ENCODE measurements around the gene CTBP2. TPM values are rescaled to one million over a fixed set of nuclear protein-coding genes. Genes with fewer than 3 reads are reported as not detected.

The CTBP2 gene
- total and polyA plus RNA-seq, 4 donors, result 32.4 to 85.7 (median 68.7) TPM

DNA sequence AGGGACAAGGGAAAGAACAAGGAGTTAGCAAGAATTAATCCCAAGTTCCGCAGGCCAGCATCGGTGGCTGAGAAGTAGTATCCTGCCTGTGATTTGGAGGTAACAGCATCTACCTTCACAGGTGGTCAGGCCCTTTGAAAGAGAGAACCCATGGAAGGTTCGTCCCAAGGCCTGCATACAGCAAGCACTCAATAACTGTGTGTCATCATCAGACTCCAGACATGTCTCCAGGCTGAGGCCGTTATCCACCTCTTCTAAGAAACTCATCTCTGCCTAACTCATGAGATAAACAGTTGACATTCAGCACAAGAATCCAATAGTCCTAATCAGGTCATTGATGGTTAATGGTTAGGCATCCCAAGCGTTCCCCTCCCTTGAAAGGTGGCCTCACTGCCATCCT lies 45.0 kb downstream of the CTBP2 start:
- WGBS, 2 donors, result 94 to 95% methylated on average over 5 of the region's 5 CpGs

DNA sequence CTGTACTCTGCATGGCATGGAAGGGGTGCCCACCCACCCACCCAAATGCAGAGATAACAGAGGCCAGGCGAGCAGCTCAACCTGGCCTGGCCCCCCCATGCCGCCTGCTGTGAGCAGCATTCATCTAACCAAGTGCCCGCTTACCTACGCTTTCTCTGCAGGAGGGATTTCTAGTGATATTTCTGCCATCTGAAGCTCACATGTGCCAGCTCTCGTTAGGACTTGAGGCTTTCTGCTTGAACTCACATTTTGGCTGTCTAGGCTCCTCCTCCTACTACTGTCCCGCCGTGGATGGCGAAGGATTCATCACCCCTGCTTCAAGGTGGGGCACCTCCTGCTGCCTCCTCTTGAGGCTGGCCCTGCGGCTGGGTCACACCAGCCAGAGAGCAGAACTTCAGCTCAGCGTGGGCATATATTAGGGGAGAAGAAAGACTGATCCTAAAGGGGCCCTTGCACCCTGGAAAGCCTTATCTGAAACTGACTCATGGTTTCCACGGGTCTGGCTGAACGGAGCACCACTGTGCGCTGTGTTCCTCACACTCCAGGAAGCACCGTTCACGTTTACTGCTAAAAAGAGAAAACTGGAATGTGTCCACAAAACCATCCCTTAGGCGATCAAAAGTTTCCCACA lies 45.5 kb downstream of the CTBP2 start:
- WGBS, 2 donors, result 45 to 50% methylated on average over 16 of the region's 16 CpGs
- H3K9me3 ChIP-seq (ENCODE audit: control insufficient read depth, low read length), result no peaks in the 10 kb centered on the region
- H3K36me3 ChIP-seq (ENCODE audit: control insufficient read depth in 1 of 2, insufficient read depth in 2 of 2, low read length in 1 of 2), result no peaks in the 10 kb centered on the region
- H3K4me3 ChIP-seq (ENCODE audit: low read length in 2 of 2), result no peak overlapping the region
- no peak overlapping the region for H3K27ac ChIP-seq (ENCODE audit: low read depth in 1 of 2, low read length in 2 of 2)
- intact Hi-C loops (cut with DNase I), result loop anchor here (5.0 kb wide), 1 partner anchor 37 kb away; no protein-coding TSS in a partner anchor
- H3K4me1 ChIP-seq (ENCODE audit: control insufficient read depth in 1 of 2, insufficient read depth in 2 of 2, low read length in 2 of 2), result peaks cover 3 to 5% of the 10 kb centered on the region in 2 donors
- H3K27me3 ChIP-seq (ENCODE audit: control insufficient read depth in 1 of 2, insufficient read depth in 2 of 2, low read length in 1 of 2), result no peaks in the 10 kb centered on the region
- ATAC-seq (ENCODE audit: low FRiP score) (no peak), DNase-seq (peak in 1 of 2 donors; percentile 51)

More for the DNA sequence above, 45.0 kb downstream of the CTBP2 start:
- intact Hi-C loops (cut with DNase I), result loop anchor here in 1 of 2 donors (5.0 kb wide), 1 partner anchor 37 kb away; no protein-coding TSS in a partner anchor
- H3K27me3 ChIP-seq (ENCODE audit: control insufficient read depth in 1 of 2, insufficient read depth in 2 of 2, low read length in 1 of 2), result no peaks in the 10 kb centered on the region
- DNase-seq (no peak), ATAC-seq (ENCODE audit: low FRiP score) (no peak)
- H3K4me1 ChIP-seq (ENCODE audit: control insufficient read depth in 1 of 2, insufficient read depth in 2 of 2, low read length in 2 of 2), result peaks cover 3 to 7% of the 10 kb centered on the region in 2 donors
- no peak overlapping the region for H3K27ac ChIP-seq (ENCODE audit: low read depth in 1 of 2, low read length in 2 of 2)
- no peaks in the 10 kb centered on the region for H3K36me3 ChIP-seq (ENCODE audit: control insufficient read depth in 1 of 2, insufficient read depth in 2 of 2, low read length in 1 of 2)
- H3K4me3 ChIP-seq (ENCODE audit: low read length in 2 of 2), result no peak overlapping the region
- H3K9me3 ChIP-seq (ENCODE audit: control insufficient read depth, low read length), result no peaks in the 10 kb centered on the region

DNA sequence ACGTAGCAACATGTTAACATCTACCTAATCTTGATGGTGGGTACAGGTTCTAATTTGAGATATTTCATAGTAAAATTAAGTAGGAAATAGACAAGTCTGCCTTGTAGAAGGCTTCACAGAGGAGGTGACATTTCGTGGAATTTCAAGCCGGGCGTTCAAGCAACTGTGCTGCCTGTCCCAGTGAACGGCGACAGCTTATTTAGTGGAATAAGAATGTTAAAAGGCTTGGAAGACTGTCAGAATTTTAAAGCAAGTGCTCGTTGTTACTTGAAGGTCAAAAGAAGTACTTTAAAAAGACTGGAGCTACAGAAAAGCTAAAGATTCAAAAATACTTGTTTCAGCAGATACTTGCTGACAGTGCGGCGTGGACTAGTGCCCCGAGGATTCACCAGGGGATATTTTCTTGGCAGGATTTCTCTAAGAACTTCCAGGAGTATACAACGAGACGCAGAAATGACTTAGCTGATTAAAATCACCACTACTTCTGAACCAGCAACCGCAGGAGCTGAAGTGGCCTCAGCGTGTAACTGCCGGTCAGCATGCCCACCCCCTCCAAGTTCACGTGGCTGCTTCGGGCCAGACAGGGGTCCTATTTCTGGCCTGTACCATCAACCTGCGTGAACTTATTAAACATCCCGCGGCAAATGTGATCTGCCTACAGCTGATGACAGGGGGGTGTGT lies 46.5 kb downstream of the CTBP2 start:
- Histone ChIP-seq H3K36me3 (ENCODE audit: control insufficient read depth in 1 of 2, insufficient read depth in 2 of 2, low read length in 1 of 2) (no peaks in the 10 kb centered on the region), H3K4me3 (ENCODE audit: low read length in 2 of 2) (no peak overlapping the region), H3K4me1 (ENCODE audit: control insufficient read depth in 1 of 2, insufficient read depth in 2 of 2, low read length in 2 of 2) (peaks cover 3 to 5% of the 10 kb centered on the region in 2 donors), H3K27ac (ENCODE audit: low read depth in 1 of 2, low read length in 2 of 2) (no peak overlapping the region), H3K27me3 (ENCODE audit: control insufficient read depth in 1 of 2, insufficient read depth in 2 of 2, low read length in 1 of 2) (no peaks in the 10 kb centered on the region), H3K9me3 (ENCODE audit: control insufficient read depth, low read length) (no peaks in the 10 kb centered on the region)
- 11 to 12% methylated on average over 20 of the region's 20 CpGs for WGBS, 2 donors
- ATAC-seq (ENCODE audit: low FRiP score) (peak; percentile 51), DNase-seq (peak in 1 of 2 donors; percentile 68)
- intact Hi-C loops (cut with DNase I), result loop anchor here in 1 of 2 donors (5.0 kb wide), 1 partner anchor 38 kb away; no protein-coding TSS in a partner anchor

DNA sequence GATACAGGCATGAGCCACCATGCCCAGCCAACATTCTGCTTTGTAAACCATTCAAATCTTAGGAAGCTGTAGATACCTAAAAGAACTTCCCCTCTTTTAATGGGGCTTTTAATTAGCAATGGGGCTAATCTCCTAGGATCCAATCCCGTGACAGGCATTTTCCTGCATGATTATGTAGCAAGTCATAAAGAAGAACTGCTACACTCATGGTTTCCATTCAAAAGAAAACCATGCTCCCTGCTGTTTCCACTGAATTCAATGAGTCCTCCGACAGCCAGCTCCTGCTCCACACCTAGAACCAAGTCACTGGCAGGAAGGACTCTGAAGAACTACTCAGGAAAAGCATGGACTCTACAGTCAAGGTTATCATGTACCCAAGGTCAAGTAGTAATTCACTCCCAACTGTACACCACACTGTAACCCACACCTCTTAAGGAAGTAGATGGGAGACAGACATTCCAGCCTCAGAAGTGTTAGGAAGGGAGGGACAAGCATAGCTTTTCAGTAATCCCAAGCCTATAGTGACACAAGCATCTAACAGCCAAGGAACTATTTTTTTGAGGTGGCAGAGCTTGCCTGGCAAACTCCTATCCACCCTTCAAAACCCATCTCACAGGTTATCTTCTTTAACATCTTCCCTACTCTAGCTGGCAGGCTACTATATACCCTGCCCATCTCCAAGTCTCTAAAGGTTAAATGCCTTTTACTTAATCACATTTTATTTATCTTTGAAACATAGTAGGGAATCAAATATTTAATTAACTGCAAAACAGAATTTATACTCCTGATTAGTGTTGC lies 47.5 kb downstream of the CTBP2 start:
- intact Hi-C loops (cut with DNase I), result loop anchor here in 1 of 2 donors (5.0 kb wide), 1 partner anchor 39 kb away; no protein-coding TSS in a partner anchor
- DNase-seq (peak in 1 of 2 donors; percentile 12), ATAC-seq (ENCODE audit: low FRiP score) (no peak)
- Histone ChIP-seq H3K4me1 (ENCODE audit: control insufficient read depth in 1 of 2, insufficient read depth in 2 of 2, low read length in 2 of 2) (no peaks in the 10 kb centered on the region), H3K4me3 (ENCODE audit: low read length in 2 of 2) (no peak overlapping the region), H3K9me3 (ENCODE audit: control insufficient read depth, low read length) (no peaks in the 10 kb centered on the region), H3K27ac (ENCODE audit: low read depth in 1 of 2, low read length in 2 of 2) (no peak overlapping the region), H3K27me3 (ENCODE audit: control insufficient read depth in 1 of 2, insufficient read depth in 2 of 2, low read length in 1 of 2) (no peaks in the 10 kb centered on the region), H3K36me3 (ENCODE audit: control insufficient read depth in 1 of 2, insufficient read depth in 2 of 2, low read length in 1 of 2) (peaks cover 0 to 2% of the 10 kb centered on the region in 2 donors)
- WGBS, 2 donors, result 91% methylated on average over 2 of the region's 2 CpGs

DNA sequence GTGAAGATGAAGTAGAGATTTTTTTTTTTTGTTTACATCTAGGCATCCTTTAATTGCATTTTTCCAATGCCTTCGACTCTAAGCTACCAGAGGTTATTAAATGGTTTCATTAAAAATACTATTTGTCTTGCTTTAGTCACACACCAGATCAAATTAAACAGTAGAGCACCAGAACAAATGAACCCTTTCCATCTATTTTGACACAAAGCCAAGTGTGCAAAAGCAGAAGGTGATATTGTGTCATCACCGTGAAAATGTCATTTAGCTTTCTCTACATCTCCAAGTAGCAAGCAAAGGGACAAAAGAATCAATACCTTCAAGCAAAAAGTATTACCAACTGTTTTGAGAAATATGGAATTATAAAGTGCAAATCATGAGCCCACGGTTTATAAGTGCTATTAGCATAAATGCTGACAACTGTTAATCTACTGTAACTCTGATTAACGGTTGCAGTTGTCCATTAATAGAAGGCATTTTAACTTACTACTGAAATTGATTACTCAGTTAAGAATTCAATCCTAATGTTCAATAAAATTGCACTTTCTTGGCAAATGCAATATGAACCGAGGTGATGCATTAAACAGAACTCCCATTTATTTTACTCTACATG lies 49.1 kb downstream of the CTBP2 start:
- DNase-seq (no peak), ATAC-seq (ENCODE audit: low FRiP score) (no peak)
- Histone ChIP-seq H3K27me3 (ENCODE audit: control insufficient read depth in 1 of 2, insufficient read depth in 2 of 2, low read length in 1 of 2) (no peaks in the 10 kb centered on the region), H3K36me3 (ENCODE audit: control insufficient read depth in 1 of 2, insufficient read depth in 2 of 2, low read length in 1 of 2) (peaks cover 0 to 2% of the 10 kb centered on the region in 2 donors), H3K4me1 (ENCODE audit: control insufficient read depth in 1 of 2, insufficient read depth in 2 of 2, low read length in 2 of 2) (no peaks in the 10 kb centered on the region), H3K4me3 (ENCODE audit: low read length in 2 of 2) (no peak overlapping the region), H3K9me3 (ENCODE audit: control insufficient read depth, low read length) (no peaks in the 10 kb centered on the region), H3K27ac (ENCODE audit: low read depth in 1 of 2, low read length in 2 of 2) (no peak overlapping the region)
- WGBS, 2 donors, result 75 to 79% methylated on average over 5 of the region's 5 CpGs
- intact Hi-C loops (cut with DNase I), result loop anchor here in 1 of 2 donors (5.0 kb wide), 1 partner anchor 41 kb away; no protein-coding TSS in a partner anchor

DNA sequence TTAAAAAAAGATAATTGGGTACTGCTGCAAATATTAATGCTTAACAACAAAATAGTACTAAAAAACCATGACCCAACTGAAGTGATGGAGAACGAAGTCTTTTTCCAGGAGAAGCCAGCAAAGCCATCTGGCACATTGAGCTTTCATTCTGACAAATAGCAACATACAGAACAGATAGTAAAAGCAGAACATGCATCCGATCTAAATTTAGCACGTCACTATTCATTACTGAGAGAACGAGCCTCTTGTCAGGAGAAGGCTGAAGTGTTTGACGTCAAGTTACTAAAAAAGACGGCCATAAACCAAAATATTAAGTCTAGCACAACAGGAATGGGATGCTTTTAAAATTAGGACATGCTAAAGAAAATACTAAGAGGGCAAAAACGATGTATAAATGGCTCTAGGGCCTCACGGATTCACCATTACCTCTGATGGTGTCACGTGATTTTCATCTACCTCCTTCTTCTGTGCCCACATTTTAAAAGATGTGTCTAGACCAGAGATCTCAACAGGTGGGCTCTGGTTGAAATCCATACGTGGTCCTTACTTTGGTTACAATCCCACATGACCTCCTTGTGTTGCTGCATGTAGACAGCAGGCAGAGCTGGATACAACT lies 52.3 kb downstream of the CTBP2 start:
- Histone ChIP-seq H3K4me1 (ENCODE audit: control insufficient read depth in 1 of 2, insufficient read depth in 2 of 2, low read length in 2 of 2) (no peaks in the 10 kb centered on the region), H3K9me3 (ENCODE audit: control insufficient read depth, low read length) (no peaks in the 10 kb centered on the region), H3K27me3 (ENCODE audit: control insufficient read depth in 1 of 2, insufficient read depth in 2 of 2, low read length in 1 of 2) (no peaks in the 10 kb centered on the region), H3K36me3 (ENCODE audit: control insufficient read depth in 1 of 2, insufficient read depth in 2 of 2, low read length in 1 of 2) (peaks cover 0 to 2% of the 10 kb centered on the region in 2 donors), H3K4me3 (ENCODE audit: low read length in 2 of 2) (no peak overlapping the region), H3K27ac (ENCODE audit: low read depth in 1 of 2, low read length in 2 of 2) (no peak overlapping the region)
- DNase-seq (no peak), ATAC-seq (ENCODE audit: low FRiP score) (no peak)
- intact Hi-C loops (cut with DNase I), result no loop called here
- WGBS, 2 donors, result 85 to 86% methylated on average over 10 of the region's 10 CpGs

DNA sequence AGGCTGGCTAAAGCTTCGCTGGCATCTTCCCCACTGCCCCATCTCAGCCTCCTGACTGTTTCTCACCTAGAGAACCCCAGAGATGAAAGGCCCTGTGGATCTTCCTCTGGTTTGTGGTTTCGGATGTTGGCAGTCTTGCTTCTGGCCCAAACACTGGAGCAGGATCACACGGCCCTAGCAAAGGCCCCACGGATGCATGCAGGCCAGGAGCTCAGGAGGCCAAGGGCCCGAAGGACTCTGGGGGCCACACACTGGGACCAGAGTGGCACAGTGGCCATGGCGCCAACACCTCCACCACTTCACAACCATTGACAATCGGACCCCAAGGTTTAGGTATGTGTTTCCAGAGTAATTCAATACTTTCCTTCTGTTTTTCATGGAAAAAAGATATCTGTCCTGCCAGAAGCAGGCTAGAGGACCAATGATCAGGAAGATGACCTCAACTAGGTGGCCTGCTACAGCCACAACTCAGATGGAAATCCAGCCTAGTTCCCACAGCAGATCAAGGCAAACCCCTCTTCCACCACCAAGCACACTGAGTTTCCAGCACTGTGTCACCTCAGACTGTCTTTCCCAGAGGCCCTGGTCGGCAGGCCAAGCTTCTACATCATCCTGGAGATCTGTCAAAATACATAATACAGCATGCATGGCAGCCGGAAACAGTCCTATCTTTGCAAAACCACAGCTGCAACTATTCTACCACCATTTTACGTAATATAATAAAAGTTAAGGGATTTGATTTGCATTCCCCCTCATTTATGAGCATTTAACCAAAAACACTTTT lies 53.0 kb downstream of the CTBP2 start:
- ATAC-seq (ENCODE audit: low FRiP score) (no peak), DNase-seq (peak in 1 of 2 donors; percentile 28)
- Histone ChIP-seq H3K27me3 (ENCODE audit: control insufficient read depth in 1 of 2, insufficient read depth in 2 of 2, low read length in 1 of 2) (no peaks in the 10 kb centered on the region), H3K4me3 (ENCODE audit: low read length in 2 of 2) (no peak overlapping the region), H3K27ac (ENCODE audit: low read depth in 1 of 2, low read length in 2 of 2) (no peak overlapping the region), H3K9me3 (ENCODE audit: control insufficient read depth, low read length) (no peaks in the 10 kb centered on the region), H3K4me1 (ENCODE audit: control insufficient read depth in 1 of 2, insufficient read depth in 2 of 2, low read length in 2 of 2) (no peaks in the 10 kb centered on the region), H3K36me3 (ENCODE audit: control insufficient read depth in 1 of 2, insufficient read depth in 2 of 2, low read length in 1 of 2) (peaks cover 0 to 2% of the 10 kb centered on the region in 2 donors)
- 56 to 58% methylated on average over 10 of the region's 10 CpGs for WGBS, 2 donors
- intact Hi-C loops (cut with DNase I), result no loop called here

All from aorta (tissue), 5 donors.